Spleen (tissue), 7 donors: ENCODE data around the gene ACSF3.

Source experiments
- POLR2A ChIP-seq, 3 donors: fragments of 450-650 bp; IDR thresholded peaks; one replicate each; pipeline ENCODE4 v1.5.1; 2017; ENCODE audit warnings: antibody characterized with exemption in 3 of 3, mild to moderate bottlenecking in 1 of 3
- POLR2AphosphoS5 ChIP-seq, 3 donors: sonication (generic); formaldehyde crosslinking; IDR thresholded peaks; one replicate each; pipeline ENCODE4 v1.5.1; 2017; ENCODE audit warnings: antibody characterized with exemption in 3 of 3
- TF ChIP-seq, protein P1 (sequence below), 11 experiments: fragments of 200-600 bp in 7 of 11; fragments of 450-650 bp in 4 of 11; sonication (generic) in 4 of 11; IDR thresholded peaks in 8 of 11; conservative IDR thresholded peaks in 3 of 11; 1 replicate in 7 of 11; 2 replicates in 4 of 11; pipeline versions ENCODE4 v1.4.0 to v1.8.0; 2016 to 2021; ENCODE audit warnings: antibody characterized with exemption in 11 of 11, inconsistent platforms in 4 of 11, mild to moderate bottlenecking in 1 of 11
- donor health status: DM: no; HTN: no; CAD: no; lungs with moderate emphysema.
- donor health status: DM: no; HTN: no; CAD: no.
- donor health status: DM: no; HTN: no; CAD: no.

DNA sequence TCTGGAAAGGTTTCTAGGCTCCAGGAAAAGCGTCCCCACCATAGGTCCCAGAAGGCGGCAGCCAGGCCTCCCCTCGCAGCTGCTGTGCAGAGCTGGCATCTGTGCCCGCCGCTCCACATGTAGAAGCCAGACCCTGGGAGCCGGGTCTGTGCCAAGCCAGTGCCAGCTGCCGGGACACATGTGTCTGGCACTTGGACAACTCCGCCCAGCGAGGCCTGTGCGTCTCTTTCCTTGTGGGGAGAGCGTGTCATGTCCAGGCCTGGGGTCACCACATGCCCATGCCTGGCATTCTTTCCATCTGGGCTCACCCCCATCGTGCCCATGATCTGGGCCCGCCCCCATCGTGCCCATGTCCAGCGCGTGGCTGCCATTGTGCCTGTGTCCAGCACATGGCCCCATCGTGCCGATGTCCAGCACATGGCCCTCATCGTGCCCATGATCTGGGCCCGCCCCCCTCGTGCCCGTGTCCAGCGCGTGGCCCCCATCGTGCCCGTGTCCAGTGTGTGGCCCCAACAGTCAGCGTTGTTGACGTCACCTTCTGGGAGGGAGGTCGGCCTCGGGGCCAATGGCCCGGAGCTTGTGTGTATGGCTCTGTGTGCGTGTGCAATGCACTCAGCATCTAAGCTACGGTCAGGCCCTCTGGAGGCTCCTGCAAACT is 13.3 kb upstream of the ACSF3 start:
- TF ChIP-seq POLR2AphosphoS5 (IDR thresholded peaks at IDR 0.05) (no peak), POLR2A (IDR thresholded peaks at IDR 0.05) (no peak)
- TF ChIP-seq, protein P1, sequence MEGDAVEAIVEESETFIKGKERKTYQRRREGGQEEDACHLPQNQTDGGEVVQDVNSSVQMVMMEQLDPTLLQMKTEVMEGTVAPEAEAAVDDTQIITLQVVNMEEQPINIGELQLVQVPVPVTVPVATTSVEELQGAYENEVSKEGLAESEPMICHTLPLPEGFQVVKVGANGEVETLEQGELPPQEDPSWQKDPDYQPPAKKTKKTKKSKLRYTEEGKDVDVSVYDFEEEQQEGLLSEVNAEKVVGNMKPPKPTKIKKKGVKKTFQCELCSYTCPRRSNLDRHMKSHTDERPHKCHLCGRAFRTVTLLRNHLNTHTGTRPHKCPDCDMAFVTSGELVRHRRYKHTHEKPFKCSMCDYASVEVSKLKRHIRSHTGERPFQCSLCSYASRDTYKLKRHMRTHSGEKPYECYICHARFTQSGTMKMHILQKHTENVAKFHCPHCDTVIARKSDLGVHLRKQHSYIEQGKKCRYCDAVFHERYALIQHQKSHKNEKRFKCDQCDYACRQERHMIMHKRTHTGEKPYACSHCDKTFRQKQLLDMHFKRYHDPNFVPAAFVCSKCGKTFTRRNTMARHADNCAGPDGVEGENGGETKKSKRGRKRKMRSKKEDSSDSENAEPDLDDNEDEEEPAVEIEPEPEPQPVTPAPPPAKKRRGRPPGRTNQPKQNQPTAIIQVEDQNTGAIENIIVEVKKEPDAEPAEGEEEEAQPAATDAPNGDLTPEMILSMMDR (IDR thresholded peaks at IDR 0.05 in 8 of 11, conservative IDR thresholded peaks at IDR 0.05 in 3 of 11): no peak
